Measurements from ENCODE around the gene ANTXR2. TPM values are rescaled to one million over a fixed set of nuclear protein-coding genes. Genes with fewer than 3 reads are reported as not detected.

Gene ANTXR2
- total and polyA plus RNA-seq, 2 of the 8 experiments (the other 6 are each of a cell fraction or from before 2014, with no cell fraction given): 1.1 to 7.5 TPM

DNA sequence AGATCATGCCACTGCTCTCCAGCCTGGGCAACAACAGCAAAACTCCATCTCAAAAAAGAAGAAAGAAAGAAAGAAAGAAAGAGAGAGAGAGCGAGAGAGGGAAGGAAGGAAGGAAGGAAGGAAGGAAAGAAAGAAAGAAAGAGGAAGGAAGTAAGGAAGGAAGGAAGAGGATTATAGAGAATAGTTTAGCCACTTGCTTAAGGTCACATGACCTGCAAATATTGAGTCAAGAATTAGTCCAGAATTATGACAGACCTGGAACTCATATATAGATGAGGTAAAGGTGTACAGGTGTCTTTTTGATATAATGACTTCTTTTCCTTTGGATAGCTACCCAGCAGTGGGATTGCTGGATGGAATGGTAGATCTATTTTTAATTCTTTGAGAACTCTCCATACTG is 25.6 kb upstream of the ANTXR2 start:
- no peaks in the 10 kb centered on the region for H3K79me1 ChIP-seq (ENCODE audit: low read depth, low read length)
- CTCF ChIA-PET (ENCODE audit: partially characterized antibody): no interaction called here
- POLR2A ChIA-PET (ENCODE audit: partially characterized antibody): no interaction called here
- no peak overlapping the region for H3K14ac ChIP-seq (ENCODE audit: insufficient read length)
- H3K18ac ChIP-seq (ENCODE audit: extremely low read depth, low read length): no peak overlapping the region
- 63% methylated on average over 1 of the region's 1 CpG; no CpG with 5 or more reads in 1 of the 2 experiments for WGBS, 2 experiments (ENCODE audit: extremely low coverage in 1 of 2, insufficient coverage in 1 of 2, insufficient read length in 1 of 2, insufficient replicate concordance in 2 of 2, low coverage in 1 of 2, low lambda C conversion rate in 2 of 2, missing lambda C conversion rate in 1 of 2)
- H4K8ac ChIP-seq (ENCODE audit: extremely low read depth, insufficient read depth, low read length): no peak overlapping the region
- H2BK120ac ChIP-seq (replicated peaks; ENCODE audit: low read depth, low read length): no peak overlapping the region
- no peaks in the 10 kb centered on the region for H4K20me1 ChIP-seq (replicated peaks in 1 of 2; ENCODE audit: control insufficient read depth in 1 of 2, insufficient read depth in 2 of 2, low read length in 2 of 2)
- H3K4me1 ChIP-seq (replicated peaks in 1 of 4; ENCODE audit: control insufficient read depth in 3 of 4, insufficient read depth in 4 of 4, low read length in 3 of 4): no peaks in the 10 kb centered on the region
- H2BK5ac ChIP-seq (ENCODE audit: low read depth, low read length): no peak overlapping the region
- no peaks in the 10 kb centered on the region for H3K27me3 ChIP-seq (replicated peaks in 1 of 4; ENCODE audit: control insufficient read depth in 3 of 4, extremely low read depth in 1 of 4, insufficient read depth in 3 of 4, low read length in 3 of 4)
- no peak overlapping the region for H2BK20ac ChIP-seq (ENCODE audit: low read length)
- no peaks in the 10 kb centered on the region for H3K9me3 ChIP-seq (ENCODE audit: insufficient read depth in 2 of 2, low read depth in 1 of 2, low read length in 1 of 2)
- H3K4me3 ChIP-seq (ENCODE audit: extremely low read depth in 1 of 4, insufficient read depth in 2 of 4, low read depth in 3 of 4, low read length in 4 of 4): no peak overlapping the region
- H3K4ac ChIP-seq (replicated peaks; ENCODE audit: insufficient read length, low read depth, low read length): no peak overlapping the region
- H3K4me2 ChIP-seq (ENCODE audit: insufficient read depth in 1 of 2, low read depth in 2 of 2, low read length in 2 of 2): no peak overlapping the region
- no peak overlapping the region for H3K23ac ChIP-seq (ENCODE audit: insufficient read length)
- H3K56ac ChIP-seq (replicated peaks; ENCODE audit: insufficient read length, low read depth, low read length): no peak overlapping the region
- no peak overlapping the region for H4K91ac ChIP-seq (replicated peaks; ENCODE audit: insufficient read length, low read length)
- H3K23me2 ChIP-seq (ENCODE audit: low read depth, low read length): no peaks in the 10 kb centered on the region
- DNase-seq (ENCODE audit: low read depth in 1 of 2, low spot score in 2 of 2) (no peak), FAIRE-seq (no peak)
- no peak overlapping the region for H3K27ac ChIP-seq (ENCODE audit: low read depth, low read length)
- TF ChIP-seq, protein P1, sequence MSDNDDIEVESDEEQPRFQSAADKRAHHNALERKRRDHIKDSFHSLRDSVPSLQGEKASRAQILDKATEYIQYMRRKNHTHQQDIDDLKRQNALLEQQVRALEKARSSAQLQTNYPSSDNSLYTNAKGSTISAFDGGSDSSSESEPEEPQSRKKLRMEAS (IDR thresholded peaks at IDR 0.05): no peak
- TF ChIP-seq NRF1 (IDR thresholded peaks at IDR 0.05; ENCODE audit: low read depth, low read length): no peak
- no peak for TF ChIP-seq TEAD4 (IDR thresholded peaks at IDR 0.05; ENCODE audit: low read depth, low read length)
- no peak for TF ChIP-seq SUZ12 (IDR thresholded peaks at IDR 0.05; ENCODE audit: low read length)
- no peaks in the 10 kb centered on the region for H3K36me3 ChIP-seq (ENCODE audit: control insufficient read depth in 2 of 4, insufficient read depth in 4 of 4, low read length in 3 of 4)
- no peak overlapping the region for H2AK5ac ChIP-seq (ENCODE audit: low read depth, low read length)
- H2BK15ac ChIP-seq (ENCODE audit: low read length): no peak overlapping the region
- no peak overlapping the region for H3K9ac ChIP-seq (replicated peaks in 1 of 4; ENCODE audit: extremely low read depth in 1 of 4, low read depth in 3 of 4, low read length in 3 of 4)
- H2AFZ ChIP-seq (ENCODE audit: low read length): no peak overlapping the region
- H4K5ac ChIP-seq (ENCODE audit: insufficient read length, low read depth, low read length): no peak overlapping the region
- no peaks in the 10 kb centered on the region for H3K79me2 ChIP-seq (ENCODE audit: control insufficient read depth in 1 of 2, insufficient read depth in 2 of 2, low read length in 2 of 2)
- H2BK12ac ChIP-seq (ENCODE audit: low read depth, low read length): no peak overlapping the region

Data from H1 (cell line).